ENCODE measurements around the gene GGT6.

GGT6 gene

DNA sequence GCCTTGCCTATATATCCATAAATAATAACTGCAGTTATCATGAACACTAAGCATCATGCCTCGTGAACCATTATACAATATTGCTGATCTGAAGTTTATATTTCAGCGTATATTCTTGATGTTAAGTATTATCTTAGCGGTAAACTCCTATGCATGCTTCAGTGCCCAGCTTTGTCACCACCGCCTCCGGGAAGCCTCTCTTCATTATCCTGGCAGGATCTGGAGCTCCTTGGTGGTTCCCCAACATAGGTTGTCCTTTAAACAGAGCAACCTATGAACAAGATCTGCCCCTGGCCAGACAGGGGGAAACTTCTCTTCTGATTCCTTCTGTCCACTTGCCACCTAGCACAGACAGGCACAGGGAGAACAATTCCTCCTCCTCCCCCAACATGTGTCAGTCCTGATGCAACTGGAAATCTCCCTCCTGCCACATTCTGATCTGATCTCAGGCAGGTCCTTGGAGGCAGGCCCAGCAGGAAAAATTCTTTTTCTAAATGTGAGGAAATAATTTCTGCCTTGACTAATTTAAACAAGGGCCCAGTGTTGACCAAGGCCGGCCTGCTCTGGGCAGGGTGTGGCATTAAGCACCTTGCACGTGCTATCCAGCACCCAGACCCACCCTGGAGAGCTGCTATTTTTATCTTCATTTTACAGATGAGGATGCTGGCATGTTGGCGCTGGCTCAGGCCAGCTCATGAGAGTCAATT, 39.3 kb downstream of the GGT6 start:
- H3K4me3 ChIP-seq (replicated peaks; ENCODE audit: insufficient read depth, low read length) = no peak overlapping the region
- no peak for DNase-seq (ENCODE audit: low read depth in 1 of 2, low spot score in 1 of 2)
- no peaks in the 10 kb centered on the region for H3K27me3 ChIP-seq (ENCODE audit: insufficient read depth, poor library complexity, severe bottlenecking)
- no peak overlapping the region for H3K27ac ChIP-seq (replicated peaks)
- TF ChIP-seq, protein P1, sequence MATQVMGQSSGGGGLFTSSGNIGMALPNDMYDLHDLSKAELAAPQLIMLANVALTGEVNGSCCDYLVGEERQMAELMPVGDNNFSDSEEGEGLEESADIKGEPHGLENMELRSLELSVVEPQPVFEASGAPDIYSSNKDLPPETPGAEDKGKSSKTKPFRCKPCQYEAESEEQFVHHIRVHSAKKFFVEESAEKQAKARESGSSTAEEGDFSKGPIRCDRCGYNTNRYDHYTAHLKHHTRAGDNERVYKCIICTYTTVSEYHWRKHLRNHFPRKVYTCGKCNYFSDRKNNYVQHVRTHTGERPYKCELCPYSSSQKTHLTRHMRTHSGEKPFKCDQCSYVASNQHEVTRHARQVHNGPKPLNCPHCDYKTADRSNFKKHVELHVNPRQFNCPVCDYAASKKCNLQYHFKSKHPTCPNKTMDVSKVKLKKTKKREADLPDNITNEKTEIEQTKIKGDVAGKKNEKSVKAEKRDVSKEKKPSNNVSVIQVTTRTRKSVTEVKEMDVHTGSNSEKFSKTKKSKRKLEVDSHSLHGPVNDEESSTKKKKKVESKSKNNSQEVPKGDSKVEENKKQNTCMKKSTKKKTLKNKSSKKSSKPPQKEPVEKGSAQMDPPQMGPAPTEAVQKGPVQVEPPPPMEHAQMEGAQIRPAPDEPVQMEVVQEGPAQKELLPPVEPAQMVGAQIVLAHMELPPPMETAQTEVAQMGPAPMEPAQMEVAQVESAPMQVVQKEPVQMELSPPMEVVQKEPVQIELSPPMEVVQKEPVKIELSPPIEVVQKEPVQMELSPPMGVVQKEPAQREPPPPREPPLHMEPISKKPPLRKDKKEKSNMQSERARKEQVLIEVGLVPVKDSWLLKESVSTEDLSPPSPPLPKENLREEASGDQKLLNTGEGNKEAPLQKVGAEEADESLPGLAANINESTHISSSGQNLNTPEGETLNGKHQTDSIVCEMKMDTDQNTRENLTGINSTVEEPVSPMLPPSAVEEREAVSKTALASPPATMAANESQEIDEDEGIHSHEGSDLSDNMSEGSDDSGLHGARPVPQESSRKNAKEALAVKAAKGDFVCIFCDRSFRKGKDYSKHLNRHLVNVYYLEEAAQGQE (IDR thresholded peaks at IDR 0.05; ENCODE audit: insufficient replicate concordance, low read depth) = no peak
- TF ChIP-seq, protein P2, sequence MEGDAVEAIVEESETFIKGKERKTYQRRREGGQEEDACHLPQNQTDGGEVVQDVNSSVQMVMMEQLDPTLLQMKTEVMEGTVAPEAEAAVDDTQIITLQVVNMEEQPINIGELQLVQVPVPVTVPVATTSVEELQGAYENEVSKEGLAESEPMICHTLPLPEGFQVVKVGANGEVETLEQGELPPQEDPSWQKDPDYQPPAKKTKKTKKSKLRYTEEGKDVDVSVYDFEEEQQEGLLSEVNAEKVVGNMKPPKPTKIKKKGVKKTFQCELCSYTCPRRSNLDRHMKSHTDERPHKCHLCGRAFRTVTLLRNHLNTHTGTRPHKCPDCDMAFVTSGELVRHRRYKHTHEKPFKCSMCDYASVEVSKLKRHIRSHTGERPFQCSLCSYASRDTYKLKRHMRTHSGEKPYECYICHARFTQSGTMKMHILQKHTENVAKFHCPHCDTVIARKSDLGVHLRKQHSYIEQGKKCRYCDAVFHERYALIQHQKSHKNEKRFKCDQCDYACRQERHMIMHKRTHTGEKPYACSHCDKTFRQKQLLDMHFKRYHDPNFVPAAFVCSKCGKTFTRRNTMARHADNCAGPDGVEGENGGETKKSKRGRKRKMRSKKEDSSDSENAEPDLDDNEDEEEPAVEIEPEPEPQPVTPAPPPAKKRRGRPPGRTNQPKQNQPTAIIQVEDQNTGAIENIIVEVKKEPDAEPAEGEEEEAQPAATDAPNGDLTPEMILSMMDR (IDR thresholded peaks at IDR 0.05; ENCODE audit: insufficient read depth, low read length) = no peak
- TF ChIP-seq POLR2AphosphoS5 (IDR thresholded peaks at IDR 0.05; ENCODE audit: low read depth) = no peak
- TF ChIP-seq GABPA (IDR thresholded peaks at IDR 0.05; ENCODE audit: low read depth) = no peak
- TF ChIP-seq SPI1 (IDR thresholded peaks at IDR 0.05; ENCODE audit: borderline replicate concordance, low read depth) = no peak

DNA sequence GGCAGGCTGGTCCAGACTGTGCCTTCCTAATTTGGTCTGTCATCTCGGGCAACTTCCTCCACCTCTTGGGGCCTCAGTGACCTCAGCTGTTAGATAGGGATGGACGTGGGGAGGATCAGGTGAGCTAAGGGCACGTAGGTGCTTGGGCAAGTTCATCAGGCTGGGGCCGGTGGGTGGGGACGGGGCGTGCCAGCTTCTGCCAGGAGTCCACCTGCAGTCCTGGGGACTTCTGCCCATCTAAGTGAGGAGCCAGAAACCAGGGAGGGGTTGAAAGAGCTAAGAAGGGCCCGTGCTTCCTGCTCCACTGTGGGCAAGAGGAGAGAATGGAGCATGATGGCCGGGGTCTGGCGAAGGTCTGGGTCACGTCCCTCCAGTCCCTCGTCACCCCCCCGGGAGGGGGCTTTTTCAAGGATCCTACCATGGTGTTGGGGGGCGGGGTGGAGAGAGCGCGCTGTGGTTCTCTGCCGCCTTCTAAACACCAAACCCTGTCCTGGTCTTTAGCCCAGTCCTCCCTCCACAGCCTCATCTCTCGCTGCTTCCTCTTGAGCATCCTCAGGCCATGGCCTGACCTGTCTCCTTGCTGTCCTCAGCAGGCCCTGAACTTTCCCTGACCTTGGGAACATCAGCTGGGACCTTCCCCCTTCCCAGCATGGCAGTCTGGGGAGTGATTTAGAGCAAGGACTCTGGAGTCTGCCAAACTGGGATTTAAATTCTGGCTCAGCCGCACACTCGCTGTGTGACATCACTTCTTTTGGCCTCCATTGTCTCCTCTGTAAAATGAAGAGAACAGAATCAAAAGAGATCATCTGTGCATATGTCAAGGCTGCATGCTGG, 40.1 kb downstream of the GGT6 start:
- Histone ChIP-seq H3K4me3 (replicated peaks; ENCODE audit: insufficient read depth, low read length) (no peak overlapping the region), H3K27me3 (ENCODE audit: insufficient read depth, poor library complexity, severe bottlenecking) (no peaks in the 10 kb centered on the region), H3K27ac (replicated peaks) (no peak overlapping the region)
- TF ChIP-seq GABPA (IDR thresholded peaks at IDR 0.05; ENCODE audit: low read depth) (no peak), SPI1 (IDR thresholded peaks at IDR 0.05; ENCODE audit: borderline replicate concordance, low read depth) (no peak), POLR2AphosphoS5 (IDR thresholded peaks at IDR 0.05; ENCODE audit: low read depth) (no peak)
- TF ChIP-seq, protein P2 (IDR thresholded peaks at IDR 0.05; ENCODE audit: insufficient read depth, low read length) = no peak
- TF ChIP-seq, protein P1 (IDR thresholded peaks at IDR 0.05; ENCODE audit: insufficient replicate concordance, low read depth) = no peak
- DNase-seq (ENCODE audit: low read depth in 1 of 2, low spot score in 1 of 2) = no peak

DNA sequence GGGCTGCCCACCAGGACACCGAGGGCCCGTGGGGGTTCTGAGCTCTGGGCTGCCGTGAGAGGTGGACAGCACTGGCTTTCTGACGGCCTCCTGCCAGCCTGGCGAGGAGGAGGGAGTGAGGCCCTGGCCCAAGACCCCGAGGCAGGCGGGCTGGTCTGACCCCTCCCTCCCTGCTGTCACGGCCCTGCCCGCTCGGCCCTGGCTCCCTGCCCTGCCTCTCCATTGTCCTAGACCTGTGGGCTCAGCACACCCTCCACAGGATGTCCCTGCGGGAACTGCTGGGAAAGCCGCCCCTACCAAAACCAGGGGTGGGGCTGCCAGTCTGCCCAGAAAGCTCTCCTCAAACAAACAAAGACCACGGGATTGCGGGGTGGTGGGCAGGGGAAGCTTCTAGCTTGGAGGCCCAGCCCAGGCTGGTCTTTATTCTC, 41.0 kb downstream of the GGT6 start:
- Histone ChIP-seq H3K4me3 (replicated peaks; ENCODE audit: insufficient read depth, low read length) (no peak overlapping the region), H3K27ac (replicated peaks) (no peak overlapping the region), H3K27me3 (ENCODE audit: insufficient read depth, poor library complexity, severe bottlenecking) (no peaks in the 10 kb centered on the region)
- DNase-seq (ENCODE audit: low read depth in 1 of 2, low spot score in 1 of 2) = no peak
- TF ChIP-seq SPI1 (IDR thresholded peaks at IDR 0.05; ENCODE audit: borderline replicate concordance, low read depth) = no peak
- TF ChIP-seq, protein P2 (IDR thresholded peaks at IDR 0.05; ENCODE audit: insufficient read depth, low read length) = no peak
- TF ChIP-seq, protein P1 (IDR thresholded peaks at IDR 0.05; ENCODE audit: insufficient replicate concordance, low read depth) = no peak
- no peak for TF ChIP-seq POLR2AphosphoS5 (IDR thresholded peaks at IDR 0.05; ENCODE audit: low read depth)
- TF ChIP-seq GABPA (IDR thresholded peaks at IDR 0.05; ENCODE audit: low read depth) = no peak

Measured in HL-60 (cell line).